Measurements from ENCODE around the gene POU6F2.

The POU6F2 gene

GRCh38 chr7:39339591-39339990 is 361.9 kb downstream of the POU6F2 start:
- no peaks in the 10 kb centered on the region for H3K4me1 Mint-ChIP-seq
- H3K36me3 Mint-ChIP-seq (ENCODE audit: low read depth): no peaks in the 10 kb centered on the region
- no peak overlapping the region for H3K4me3 Mint-ChIP-seq
- no peaks in the 10 kb centered on the region for H3K9me3 Mint-ChIP-seq
- no peak overlapping the region for H3K27ac Mint-ChIP-seq
- no peak for DNase-seq
- no peak for ATAC-seq
- H3K27me3 Mint-ChIP-seq: peaks cover 7% of the 10 kb centered on the region

- no peak for ATAC-seq
- Mint-ChIP-seq H3K27ac (no peak overlapping the region), H3K36me3 (ENCODE audit: low read depth) (no peaks in the 10 kb centered on the region), H3K4me1 (no peaks in the 10 kb centered on the region), H3K9me3 (no peaks in the 10 kb centered on the region), H3K27me3 (peaks cover 6% of the 10 kb centered on the region), H3K4me3 (no peak overlapping the region)
- no peak for DNase-seq
Observed at GRCh38 chr7:39341083-39341482, 363.4 kb downstream of the POU6F2 start.

GRCh38 chr7:39342763-39343162 is 365.1 kb downstream of the POU6F2 start:
- Mint-ChIP-seq H3K4me3 (no peak overlapping the region), H3K4me1 (no peaks in the 10 kb centered on the region)

GRCh38 chr7:39349452-39350123 is 371.9 kb downstream of the POU6F2 start:
- ATAC-seq (no peak), DNase-seq (no peak)
- no peak overlapping the region for H3K27ac Mint-ChIP-seq
- H3K4me3 Mint-ChIP-seq: no peak overlapping the region
- no peaks in the 10 kb centered on the region for H3K4me1 Mint-ChIP-seq
- H3K27me3 Mint-ChIP-seq: peaks cover 2% of the 10 kb centered on the region
- no peaks in the 10 kb centered on the region for H3K9me3 Mint-ChIP-seq
- no peaks in the 10 kb centered on the region for H3K36me3 Mint-ChIP-seq (ENCODE audit: low read depth)

More at GRCh38 chr7:39342763-39343162, 365.1 kb downstream of the POU6F2 start:
- Mint-ChIP-seq H3K9me3 (no peaks in the 10 kb centered on the region), H3K27ac (no peak overlapping the region), H3K36me3 (ENCODE audit: low read depth) (no peaks in the 10 kb centered on the region), H3K27me3 (peaks cover 8% of the 10 kb centered on the region)
- DNase-seq (no peak), ATAC-seq (no peak)

DNA sequence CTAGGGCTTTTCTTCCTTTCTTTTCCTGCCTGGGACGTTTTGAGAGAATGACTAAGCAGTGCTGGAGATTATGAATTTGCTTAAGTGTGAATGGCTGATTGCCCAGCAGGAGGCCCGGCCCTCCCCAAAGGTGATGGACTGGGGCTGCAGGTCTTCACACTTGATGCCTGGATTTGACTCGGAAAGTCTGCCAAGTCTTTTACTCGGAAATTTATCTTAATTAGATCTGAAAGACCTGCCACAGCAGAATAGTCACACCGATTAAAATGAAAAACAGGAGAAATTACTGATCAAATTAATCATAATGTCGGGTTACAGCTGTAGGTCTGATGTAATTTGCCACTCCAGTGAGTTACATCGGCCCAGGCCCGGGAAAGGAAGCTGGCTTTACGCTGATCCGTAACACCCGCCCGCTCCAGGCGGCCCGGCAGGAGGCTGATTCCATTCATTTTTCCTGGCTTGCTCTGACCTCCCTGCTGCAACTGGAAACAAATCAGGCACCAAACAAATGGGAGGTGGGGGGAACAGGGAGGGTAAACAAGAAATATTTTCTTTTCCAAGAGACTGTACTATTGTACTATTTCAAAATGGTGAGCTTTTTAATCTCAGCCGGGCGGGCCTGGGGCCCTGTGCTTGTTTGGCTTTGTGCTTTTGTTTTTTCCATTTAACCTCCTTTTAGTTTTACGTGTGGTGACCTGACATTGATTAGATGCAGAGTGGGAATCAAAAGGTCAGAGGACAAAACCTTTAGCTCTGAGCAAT is 376.1 kb downstream of the POU6F2 start:
- no peaks in the 10 kb centered on the region for H3K36me3 Mint-ChIP-seq (ENCODE audit: low read depth)
- H3K9me3 Mint-ChIP-seq: no peaks in the 10 kb centered on the region
- DNase-seq (no peak), ATAC-seq (no peak)
- H3K4me1 Mint-ChIP-seq: peaks cover 4% of the 10 kb centered on the region
- H3K27me3 Mint-ChIP-seq: no peaks in the 10 kb centered on the region
- no peak overlapping the region for H3K4me3 Mint-ChIP-seq
- no peak overlapping the region for H3K27ac Mint-ChIP-seq

- Mint-ChIP-seq H3K4me3 (no peak overlapping the region), H3K9me3 (no peaks in the 10 kb centered on the region), H3K27me3 (peaks cover 1% of the 10 kb centered on the region), H3K36me3 (ENCODE audit: low read depth) (no peaks in the 10 kb centered on the region), H3K4me1 (peaks cover 4% of the 10 kb centered on the region), H3K27ac (no peak overlapping the region)
- DNase-seq (no peak), ATAC-seq (no peak)
Observed at GRCh38 chr7:39355664-39356063, 378.0 kb downstream of the POU6F2 start.

DNA sequence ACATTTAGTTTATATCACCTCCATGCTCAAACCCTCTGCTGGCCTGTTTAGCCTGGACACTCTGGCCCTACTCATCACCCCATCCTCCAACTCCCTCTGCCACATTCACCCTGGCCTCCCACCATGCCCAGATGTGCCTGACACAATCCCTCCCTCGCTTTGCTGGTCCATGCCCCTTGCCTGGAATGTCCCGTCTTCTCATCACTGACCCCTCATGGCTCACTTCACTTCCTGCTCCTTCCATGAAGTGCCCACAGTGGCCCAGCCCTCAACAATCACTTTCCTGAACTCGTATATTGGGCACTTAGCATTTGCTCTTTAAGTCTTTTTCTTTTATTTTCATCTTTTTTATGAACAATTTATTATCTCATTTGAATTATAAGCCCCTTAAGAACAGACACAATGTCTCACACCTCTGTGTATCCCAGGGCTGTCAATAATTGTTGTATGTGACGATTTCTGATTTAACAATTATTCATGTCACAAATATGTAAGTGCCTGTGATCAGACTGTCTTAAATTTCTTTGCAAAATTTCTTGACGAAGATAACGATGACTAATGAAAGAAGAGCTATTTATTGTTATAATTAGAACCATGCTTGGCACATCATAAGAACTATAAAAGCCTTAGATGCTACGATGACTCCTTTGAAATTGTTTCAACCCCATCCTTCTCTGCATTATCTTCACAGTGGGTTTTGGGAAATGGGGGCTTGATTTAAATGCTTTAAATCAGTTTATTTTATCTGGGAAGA is 378.6 kb downstream of the POU6F2 start:
- DNase-seq (no peak), ATAC-seq (no peak)
- peaks cover 4% of the 10 kb centered on the region for H3K4me1 Mint-ChIP-seq
- H3K9me3 Mint-ChIP-seq: no peaks in the 10 kb centered on the region
- H3K4me3 Mint-ChIP-seq: no peak overlapping the region
- H3K36me3 Mint-ChIP-seq (ENCODE audit: low read depth): no peaks in the 10 kb centered on the region
- H3K27me3 Mint-ChIP-seq: peaks cover 1% of the 10 kb centered on the region
- H3K27ac Mint-ChIP-seq: no peak overlapping the region

DNA sequence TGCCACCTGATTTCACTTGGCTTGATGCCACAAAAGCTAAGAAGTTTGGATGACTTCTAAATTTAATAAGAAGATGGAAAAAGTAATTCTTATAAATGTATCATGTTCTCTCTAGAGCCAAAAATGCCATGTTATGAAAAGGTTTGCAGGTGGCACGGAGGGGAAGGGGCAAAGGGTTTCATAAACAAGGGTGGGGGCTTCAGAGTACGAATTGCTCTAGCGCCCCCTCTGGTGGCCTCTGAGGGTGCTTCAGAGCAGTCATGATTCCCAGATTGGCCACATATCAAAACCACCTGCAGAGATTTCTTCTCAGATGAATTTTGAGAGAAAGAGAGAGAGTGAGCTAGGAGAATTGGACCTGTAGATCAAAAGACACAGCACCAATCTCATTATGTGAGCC is 379.9 kb downstream of the POU6F2 start:
- peaks cover 4% of the 10 kb centered on the region for H3K4me1 Mint-ChIP-seq
- no peaks in the 10 kb centered on the region for H3K9me3 Mint-ChIP-seq

DNA sequence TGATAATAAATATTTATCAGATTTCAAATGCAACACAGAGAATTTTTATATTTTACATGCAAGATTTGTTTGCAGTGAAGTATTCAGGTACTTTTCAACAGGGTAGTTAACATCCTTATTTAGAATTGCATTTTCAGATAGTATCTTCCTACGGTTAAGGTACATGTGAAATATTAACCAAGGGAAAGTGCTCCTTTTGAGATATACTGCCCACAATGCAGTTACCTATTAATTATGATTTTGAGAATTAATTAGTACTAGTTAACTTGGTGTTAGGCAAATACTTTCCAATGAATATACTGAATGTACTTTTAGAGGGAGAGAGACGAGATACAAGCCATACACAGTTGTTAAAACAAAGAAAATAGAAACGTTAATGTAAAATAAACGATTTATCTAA is 382.3 kb downstream of the POU6F2 start:
- Mint-ChIP-seq H3K4me3 (no peak overlapping the region), H3K27me3 (peaks cover 14% of the 10 kb centered on the region), H3K36me3 (ENCODE audit: low read depth) (no peaks in the 10 kb centered on the region), H3K27ac (no peak overlapping the region), H3K9me3 (no peaks in the 10 kb centered on the region), H3K4me1 (peaks cover 4% of the 10 kb centered on the region)
- DNase-seq (no peak), ATAC-seq (no peak)

More for the DNA sequence above, 379.9 kb downstream of the POU6F2 start:
- Mint-ChIP-seq H3K4me3 (no peak overlapping the region), H3K27ac (no peak overlapping the region), H3K36me3 (ENCODE audit: low read depth) (no peaks in the 10 kb centered on the region), H3K27me3 (peaks cover 4% of the 10 kb centered on the region)
- ATAC-seq (no peak), DNase-seq (no peak)

DNA sequence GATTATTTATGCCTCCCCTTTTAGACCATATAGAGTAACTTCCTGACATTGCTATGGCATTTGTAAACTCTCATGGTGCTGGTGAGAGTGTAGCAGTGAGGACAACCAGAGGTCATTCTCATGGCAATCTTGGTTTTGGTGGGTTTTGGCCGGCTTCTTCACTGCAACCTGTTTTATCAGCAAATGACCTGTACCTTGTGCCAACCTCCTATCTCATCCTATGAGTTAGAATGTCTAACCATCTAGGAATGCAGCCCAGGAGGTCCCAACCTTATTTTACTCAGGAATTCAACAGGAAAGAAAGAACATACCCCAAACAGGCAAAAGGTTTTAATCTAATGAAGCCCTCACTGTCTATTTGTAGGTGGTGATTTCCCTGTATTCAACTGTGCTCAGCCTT is 383.1 kb downstream of the POU6F2 start:
- Mint-ChIP-seq H3K4me1 (peaks cover 4% of the 10 kb centered on the region), H3K4me3 (no peak overlapping the region), H3K27me3 (peaks cover 16% of the 10 kb centered on the region), H3K36me3 (ENCODE audit: low read depth) (no peaks in the 10 kb centered on the region), H3K27ac (no peak overlapping the region), H3K9me3 (no peaks in the 10 kb centered on the region)
- ATAC-seq (no peak), DNase-seq (no peak)

DNA sequence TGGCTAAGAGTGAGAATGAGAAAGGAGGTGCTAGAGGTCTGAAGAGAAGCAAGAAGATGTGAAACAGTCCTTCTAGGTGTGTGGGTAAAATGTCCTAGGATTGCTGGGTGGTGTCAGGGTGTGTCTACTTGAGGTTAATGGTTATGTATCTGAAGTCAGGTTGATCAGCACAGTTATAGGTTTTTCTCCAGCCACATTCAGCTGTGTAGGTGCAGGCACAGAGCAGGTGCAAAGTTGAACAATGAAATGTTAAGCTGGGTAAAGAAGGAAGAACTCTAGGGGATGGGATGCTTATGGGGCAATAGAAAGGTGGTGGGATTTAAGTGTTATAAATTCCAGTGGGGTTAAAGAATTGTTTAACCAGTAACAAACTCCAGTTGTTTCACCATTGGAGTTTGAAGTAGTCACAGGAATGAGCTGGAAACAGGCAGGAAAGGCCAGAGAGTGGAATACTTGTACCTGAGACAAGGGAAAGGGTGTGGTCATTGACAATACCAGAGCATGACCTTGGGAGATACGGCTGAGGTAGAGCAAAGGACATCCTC is 388.1 kb downstream of the POU6F2 start:
- DNase-seq (no peak), ATAC-seq (no peak)
- H3K4me1 Mint-ChIP-seq: no peaks in the 10 kb centered on the region
- no peaks in the 10 kb centered on the region for H3K36me3 Mint-ChIP-seq (ENCODE audit: low read depth)
- H3K27me3 Mint-ChIP-seq: peaks cover 19% of the 10 kb centered on the region
- H3K27ac Mint-ChIP-seq: no peak overlapping the region
- H3K4me3 Mint-ChIP-seq: no peak overlapping the region
- peaks cover 4% of the 10 kb centered on the region for H3K9me3 Mint-ChIP-seq

DNA sequence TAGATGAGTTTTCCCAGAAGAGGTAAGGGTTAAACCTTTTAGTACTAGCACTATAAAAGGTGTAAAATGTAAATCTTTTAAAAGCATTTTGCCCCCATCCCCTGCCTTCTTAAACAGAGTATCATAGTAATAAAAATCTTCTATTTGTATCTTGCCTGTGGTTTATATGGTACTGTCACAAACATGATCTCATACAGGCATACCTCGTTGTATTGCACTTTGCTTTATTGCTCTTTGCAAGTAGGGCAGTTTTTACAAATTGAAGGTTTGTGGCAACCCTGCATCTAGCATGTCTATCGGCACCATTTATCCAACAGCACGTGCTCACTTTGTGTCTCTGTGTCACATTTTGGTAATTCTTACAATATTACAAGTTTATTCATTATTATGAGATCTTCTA is 389.7 kb downstream of the POU6F2 start:
- H3K27ac Mint-ChIP-seq: no peak overlapping the region
- no peak for DNase-seq
- ATAC-seq: no peak
- H3K4me1 Mint-ChIP-seq: no peaks in the 10 kb centered on the region
- H3K27me3 Mint-ChIP-seq: peaks cover 18% of the 10 kb centered on the region
- H3K9me3 Mint-ChIP-seq: peaks cover 4% of the 10 kb centered on the region
- H3K4me3 Mint-ChIP-seq: no peak overlapping the region
- no peaks in the 10 kb centered on the region for H3K36me3 Mint-ChIP-seq (ENCODE audit: low read depth)

GRCh38 chr7:39367943-39368342 is 390.2 kb downstream of the POU6F2 start:
- H3K4me1 Mint-ChIP-seq: no peaks in the 10 kb centered on the region
- DNase-seq (no peak), ATAC-seq (no peak)
- H3K36me3 Mint-ChIP-seq (ENCODE audit: low read depth): no peaks in the 10 kb centered on the region
- no peak overlapping the region for H3K4me3 Mint-ChIP-seq
- no peak overlapping the region for H3K27ac Mint-ChIP-seq
- H3K27me3 Mint-ChIP-seq: peaks cover 13% of the 10 kb centered on the region
- peaks cover 4% of the 10 kb centered on the region for H3K9me3 Mint-ChIP-seq

- ATAC-seq (no peak), DNase-seq (no peak)
- peaks cover 2% of the 10 kb centered on the region for H3K27me3 Mint-ChIP-seq
- no peak overlapping the region for H3K4me3 Mint-ChIP-seq
- no peak overlapping the region for H3K27ac Mint-ChIP-seq
- no peaks in the 10 kb centered on the region for H3K4me1 Mint-ChIP-seq
- H3K9me3 Mint-ChIP-seq: peaks cover 4% of the 10 kb centered on the region
- no peaks in the 10 kb centered on the region for H3K36me3 Mint-ChIP-seq (ENCODE audit: low read depth)
Observed at GRCh38 chr7:39372383-39372782, 394.7 kb downstream of the POU6F2 start.
